Upper lobe of right lung (tissue), 1 donor: ENCODE data around the gene ANO8. TPM values are rescaled to one million over a fixed set of nuclear protein-coding genes. Genes with fewer than 3 reads are reported as not detected.
"Not testable (repeated sequence)": the region's sequence is repeated elsewhere in the genome, so short reads cannot be mapped to it uniquely, and the experiment has no call there.

Experiments
- ATAC-seq: fragments of 200-7000 bp; cut with Tn5 transposase; one replicate; pipeline ENCODE4 v1.9.1; 2020; ENCODE audit warnings: mild to moderate bottlenecking, moderate library complexity
- DNase-seq: peaks from one replicate; pipeline ENCODE4 v3.0.0-alpha.2; 2020
- H3K27ac ChIP-seq: fragments of 200-600 bp; one replicate; pipeline ENCODE4 v1.8.0; 2022
- H3K27me3 ChIP-seq: fragments of 200-600 bp; one replicate; pipeline ENCODE4 v1.8.0; 2022; ENCODE audit warnings: mild to moderate bottlenecking
- H3K36me3 ChIP-seq: fragments of 200-600 bp; one replicate; pipeline ENCODE4 v1.8.0; 2022
- H3K4me1 ChIP-seq: fragments of 200-600 bp; one replicate; pipeline ENCODE4 v1.8.0; 2022
- H3K4me3 ChIP-seq: fragments of 200-600 bp; one replicate; pipeline ENCODE4 v1.8.0; 2022; ENCODE audit warnings: mild to moderate bottlenecking
- H3K9me3 ChIP-seq: fragments of 200-600 bp; one replicate; pipeline ENCODE4 v1.8.0; 2022
- CTCF ChIP-seq: fragments of 200-600 bp; IDR thresholded peaks from one replicate; pipeline ENCODE4 v1.8.0; 2022; ENCODE audit warnings: antibody characterized with exemption
- intact Hi-C: fragments of 100-400 bp; cut with DNase I; formaldehyde crosslinking; loops from one replicate; pipeline ENCODE4 v1.11.0; 2022
- total RNA-seq: library from RNA; stranded (reverse); fragmentation: NEBNext Ultra II Directional; extraction: Animal tissue kit (Norgen Biotek cat#: 25700); gene quantifications from one replicate; pipeline ENCODE4 v1.2.1, GENCODE V29; 2021
- donor health status: DM: no; HTN: yes; CAD: no; lungs with severe emphysema.

ANO8 gene
- total RNA-seq, 1 donor from 2014 or later = 14.6 TPM

GRCh38 chr19:17302391-17303166 lies 32.1 kb downstream of the ANO8 start:
- peak overlapping the region; percentile 94 for H3K27ac ChIP-seq

GRCh38 chr19:17300992-17301619 lies 33.5 kb downstream of the ANO8 start:
- no peak for TF ChIP-seq CTCF
- Histone ChIP-seq H3K27ac (no peak overlapping the region), H3K36me3 (no peaks in the 10 kb centered on the region), H3K27me3 (no peaks in the 10 kb centered on the region), H3K4me3 (no peak overlapping the region), H3K9me3 (no peaks in the 10 kb centered on the region), H3K4me1 (peaks cover 27% of the 10 kb centered on the region)
- intact Hi-C loops = no loop called here
- ATAC-seq = no peak
- no peak for DNase-seq

More at GRCh38 chr19:17302391-17303166, 32.1 kb downstream of the ANO8 start:
- no peak for TF ChIP-seq CTCF
- Histone ChIP-seq H3K9me3 (no peaks in the 10 kb centered on the region), H3K36me3 (no peaks in the 10 kb centered on the region), H3K27me3 (no peaks in the 10 kb centered on the region), H3K4me1 (peaks cover 34% of the 10 kb centered on the region), H3K4me3 (peak overlapping the region; percentile 91)
- peak; percentile 1 for ATAC-seq
- intact Hi-C loops = no loop called here
- DNase-seq = peak; percentile 74

GRCh38 chr19:17296976-17297375 lies 37.7 kb downstream of the ANO8 start:
- ATAC-seq = no peak
- H3K27ac ChIP-seq = no peak overlapping the region
- no peak for DNase-seq
- no peaks in the 10 kb centered on the region for H3K36me3 ChIP-seq
- H3K4me3 ChIP-seq = no peak overlapping the region
- peaks cover 6% of the 10 kb centered on the region for H3K4me1 ChIP-seq
- H3K9me3 ChIP-seq = no peaks in the 10 kb centered on the region
- intact Hi-C loops = no loop called here
- H3K27me3 ChIP-seq = no peaks in the 10 kb centered on the region
- no peak for TF ChIP-seq CTCF

- intact Hi-C loops = no loop called here
- no peak overlapping the region for H3K4me3 ChIP-seq
- no peak for TF ChIP-seq CTCF
- H3K4me1 ChIP-seq = peaks cover 8% of the 10 kb centered on the region
- no peak for ATAC-seq
- no peak for DNase-seq
- no peaks in the 10 kb centered on the region for H3K9me3 ChIP-seq
- H3K36me3 ChIP-seq = no peaks in the 10 kb centered on the region
- H3K27me3 ChIP-seq = no peaks in the 10 kb centered on the region
- H3K27ac ChIP-seq = no peak overlapping the region
Measured at GRCh38 chr19:17296273-17296672, 38.4 kb downstream of the ANO8 start.

- ATAC-seq, H3K4me3 ChIP-seq, H3K27me3 ChIP-seq, DNase-seq, H3K9me3 ChIP-seq, H3K36me3 ChIP-seq, H3K4me1 ChIP-seq, intact Hi-C loops, H3K27ac ChIP-seq: not testable (repeated sequence)
Measured at GRCh38 chr19:17295551-17295950, 39.1 kb downstream of the ANO8 start.
